NCI-H1092 (cell line): ENCODE data around the gene RLIM.
"Not testable (repeated sequence)": the region's sequence is repeated elsewhere in the genome, so short reads cannot be mapped to it uniquely, and the experiment has no call there.

Experiments
- DNase-seq: peaks from one replicate; lab custom pipeline; 2025; lab: John Stamatoyannopoulos, UW

RLIM gene

GRCh38 chrX:74614093-74614909, at the start of gene RLIM:
Gene RLIM (minus strand): TSS chrX:74614624. CDS start chrX:74595977, 18,647 bp downstream.
- DNase-seq, result peak; percentile 96

DNA sequence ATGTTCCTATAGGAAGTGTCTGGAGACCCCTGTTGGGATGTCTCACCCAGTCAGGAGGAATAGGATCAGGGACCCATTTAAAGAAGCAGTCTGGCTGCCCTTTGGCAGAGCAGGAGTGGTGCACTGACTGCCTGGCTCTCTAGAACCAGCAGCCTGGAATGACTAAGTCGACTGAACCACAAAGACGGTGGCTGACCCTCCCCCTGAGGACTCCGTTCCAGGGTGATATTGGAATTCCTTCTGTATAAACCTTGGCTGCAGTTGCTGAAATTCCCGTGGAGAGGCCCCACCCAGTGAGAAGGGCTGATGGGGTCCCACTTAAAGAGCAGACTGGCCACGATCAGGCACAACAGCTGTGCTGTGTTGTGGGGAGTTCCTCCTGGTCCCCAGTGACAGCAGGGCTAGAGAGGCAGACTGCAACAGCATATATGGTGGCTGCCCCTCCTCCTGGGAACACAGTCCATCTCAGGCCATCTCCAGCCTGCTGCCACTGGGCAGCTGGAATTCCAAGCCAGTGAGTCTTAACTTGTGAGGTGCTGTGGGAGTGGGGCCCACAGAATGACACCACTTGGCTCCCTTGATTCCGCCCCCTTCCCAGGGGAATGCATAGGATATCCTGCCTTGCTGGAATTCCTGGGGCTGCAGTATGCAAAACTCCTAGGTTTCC, 41.8 kb upstream of the RLIM start:
- no peak for DNase-seq

DNA sequence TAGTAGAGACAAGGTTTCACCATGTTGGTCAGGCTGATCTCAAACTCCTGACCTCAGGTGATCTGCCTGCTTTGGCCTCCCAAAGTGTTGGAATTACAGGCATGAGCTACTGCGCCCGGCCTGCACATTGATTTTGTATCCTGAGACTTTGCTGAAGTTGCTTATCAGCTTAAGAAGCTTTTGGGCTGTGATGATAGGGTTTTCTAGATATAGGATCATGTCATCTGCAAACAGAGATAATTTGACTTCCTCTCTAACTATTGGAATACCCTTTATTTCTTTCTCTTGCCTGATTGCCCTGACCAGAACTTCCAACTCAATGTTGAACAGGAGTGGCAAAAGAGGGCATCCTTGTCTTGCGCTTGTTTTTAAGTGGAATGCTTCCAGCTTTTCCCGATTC, 40.5 kb upstream of the RLIM start:
- not testable (repeated sequence) for DNase-seq

- no peak for DNase-seq
Measured at GRCh38 chrX:74636749-74637314, 22.4 kb upstream of the RLIM start.

DNA sequence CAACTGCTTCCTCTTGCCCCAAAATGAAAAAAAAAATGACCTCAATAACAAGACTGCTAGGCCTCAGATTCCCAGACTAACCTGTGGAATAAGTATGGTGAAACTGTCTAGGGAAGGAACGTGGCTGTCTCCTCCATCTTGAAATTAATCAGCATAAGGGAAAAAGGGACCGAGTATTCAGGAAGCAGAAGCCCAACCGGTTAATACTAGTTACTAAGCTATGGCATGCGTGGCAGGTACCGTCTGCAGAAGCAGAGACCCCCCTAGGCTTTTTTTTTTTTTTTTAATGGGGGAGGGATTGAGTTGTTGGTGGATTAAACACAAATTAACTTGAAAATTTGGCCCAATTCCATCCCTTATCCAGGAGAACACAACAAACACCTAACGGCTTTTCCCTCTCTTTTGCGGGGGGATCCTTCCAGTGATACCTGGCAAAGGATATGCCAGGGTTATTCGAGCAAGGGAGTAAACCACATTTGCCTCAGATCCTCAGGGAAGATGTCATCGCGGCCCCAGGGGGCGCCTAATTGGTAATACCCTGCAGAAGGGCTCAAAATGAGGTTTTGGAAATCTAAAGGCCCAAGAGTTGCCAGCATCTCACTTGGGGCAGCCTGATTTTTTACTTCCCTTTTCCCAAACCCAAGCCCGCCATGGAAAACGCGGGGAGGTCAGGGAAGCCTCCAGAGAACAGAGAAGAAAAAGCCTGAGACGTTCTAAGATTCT, 893 bp downstream of the RLIM start:
- DNase-seq, result peak; percentile 15

DNA sequence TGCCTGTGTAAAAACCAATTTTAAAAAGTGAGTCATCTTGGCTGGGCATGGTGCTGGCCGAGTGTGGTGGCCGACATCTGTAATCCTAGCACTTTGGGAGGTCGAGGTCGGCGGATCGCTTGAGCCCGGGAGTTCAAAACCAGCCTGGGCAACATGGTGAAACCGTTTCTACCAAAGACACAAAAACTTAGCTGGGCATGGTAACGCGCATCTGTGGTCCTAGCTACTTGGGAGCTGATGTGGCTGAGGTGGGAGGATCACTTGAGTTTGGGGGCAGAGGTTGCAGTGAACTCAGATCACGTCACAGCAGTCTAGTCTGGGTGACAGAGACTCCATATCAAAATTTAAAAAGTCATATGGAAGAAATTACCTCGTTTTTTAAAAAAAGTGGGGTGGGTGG, 7.6 kb downstream of the RLIM start:
- DNase-seq, result no peak

DNA sequence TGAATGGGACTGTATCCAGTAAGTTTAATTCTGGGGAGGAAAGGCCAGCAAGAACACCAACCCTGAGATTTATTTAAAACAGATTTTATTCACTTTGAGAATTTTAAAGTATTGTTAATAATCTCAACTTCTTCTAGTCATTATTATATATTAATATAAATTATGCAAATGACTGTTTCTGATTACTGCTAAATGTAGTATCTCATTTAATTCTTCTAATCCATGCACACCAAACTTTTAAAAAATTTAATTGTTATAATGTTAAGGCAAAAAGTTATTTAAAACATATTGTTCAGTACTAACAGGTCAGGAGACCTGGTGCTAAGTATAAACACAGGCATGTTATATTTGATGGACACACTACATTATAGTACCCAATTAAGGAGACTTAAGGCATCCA, 8.1 kb downstream of the RLIM start:
- DNase-seq, result no peak

- DNase-seq, result no peak
Measured at GRCh38 chrX:74603040-74603439, 11.4 kb downstream of the RLIM start.

DNA sequence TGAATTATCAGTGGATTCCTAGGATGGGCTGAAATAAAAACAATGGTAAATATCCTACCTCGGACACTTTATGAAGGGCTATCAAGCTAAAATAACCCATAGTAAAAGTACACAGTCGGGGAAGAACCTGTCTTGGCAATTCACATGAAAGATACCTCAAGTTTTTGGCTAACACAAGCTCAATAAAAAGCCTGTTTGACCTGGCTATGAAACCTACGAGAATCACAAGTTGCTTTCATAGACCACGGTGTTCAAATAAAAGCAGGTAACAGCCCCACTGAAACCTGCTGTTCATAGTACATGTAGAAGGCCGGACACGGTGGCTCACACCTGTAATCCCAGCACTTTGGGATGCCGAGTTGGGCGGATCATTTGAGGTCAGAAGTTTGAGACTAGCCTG, 12.3 kb downstream of the RLIM start:
- no peak for DNase-seq

DNA sequence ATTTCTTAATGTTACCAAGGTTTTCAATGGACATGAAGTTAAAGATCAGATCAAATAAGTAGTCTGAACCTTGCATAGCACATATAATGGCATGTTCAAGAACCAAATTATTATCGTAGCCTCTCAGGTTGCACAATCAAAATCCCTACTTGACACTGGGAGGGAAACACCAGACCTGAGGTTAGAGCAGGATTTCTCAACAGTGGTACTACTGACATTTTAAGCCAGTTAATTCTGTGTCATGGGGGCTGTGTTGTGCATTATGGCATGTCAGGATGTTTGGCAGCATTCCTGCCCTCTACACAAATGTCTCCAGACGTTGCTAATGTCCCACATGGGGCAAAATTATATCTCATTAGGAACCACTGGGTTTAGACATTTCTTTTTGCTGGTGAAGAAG, 20.8 kb downstream of the RLIM start:
- no peak for DNase-seq

DNA sequence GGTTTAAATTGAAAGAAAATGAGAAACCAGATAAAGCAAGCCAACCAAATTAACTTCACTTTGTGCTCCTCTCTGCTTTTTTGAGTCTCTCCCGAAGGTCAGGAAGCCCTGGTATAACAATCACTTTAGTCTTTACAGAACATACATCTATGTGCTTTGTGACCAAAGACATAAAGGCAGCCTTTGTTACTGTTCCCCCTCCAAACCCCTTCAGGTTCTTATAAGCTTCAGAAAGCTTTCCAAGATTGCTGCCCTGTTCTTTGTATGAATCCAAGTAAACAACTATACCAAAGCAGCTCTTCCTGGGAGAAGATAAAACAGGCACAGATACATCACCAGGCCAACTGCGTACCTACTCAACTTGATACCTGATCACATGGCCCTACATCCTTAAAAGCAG, 28.7 kb downstream of the RLIM start:
- DNase-seq, result no peak

- DNase-seq, result no peak
Measured at GRCh38 chrX:74579597-74580198, 34.7 kb downstream of the RLIM start.

GRCh38 chrX:74578137-74578536, 36.3 kb downstream of the RLIM start:
- DNase-seq, result no peak

DNA sequence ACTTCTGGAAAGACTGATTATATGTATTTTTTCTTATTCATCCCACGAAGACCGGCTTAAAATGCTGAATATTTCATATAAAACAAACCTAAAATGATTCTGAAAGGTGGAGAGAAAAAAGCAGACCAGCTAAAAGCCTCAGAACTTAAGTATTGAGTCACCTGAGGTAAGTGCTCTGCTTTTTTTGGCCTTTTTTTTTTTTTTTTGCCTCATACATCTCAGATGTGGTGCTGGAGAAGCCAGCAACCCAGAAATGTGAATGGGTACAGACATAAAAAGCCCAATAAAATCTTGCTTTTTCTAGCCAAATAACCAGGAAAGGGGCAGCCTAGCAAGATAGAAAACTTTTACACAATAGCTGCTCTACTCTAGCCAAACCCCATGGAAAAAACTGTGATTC, 57.0 kb downstream of the RLIM start:
- DNase-seq, result no peak

DNA sequence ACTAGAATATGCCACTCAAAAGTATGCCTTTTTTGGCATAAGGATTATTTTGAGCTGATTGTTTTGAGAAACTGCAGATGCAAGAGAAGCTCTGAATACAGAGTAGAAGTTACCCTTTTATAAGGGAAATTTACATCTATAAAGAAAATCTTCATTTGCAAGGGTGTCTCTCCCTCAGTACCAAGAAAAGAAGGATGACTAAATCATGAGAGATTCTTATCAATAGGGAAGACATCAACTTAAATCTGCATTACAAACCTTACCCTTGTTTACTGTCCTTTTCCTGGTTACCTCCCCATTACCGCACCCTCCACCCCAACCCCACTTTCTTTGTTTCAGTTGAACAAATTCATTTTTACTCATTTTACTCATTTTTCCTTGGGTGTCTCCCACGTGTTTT, 62.5 kb downstream of the RLIM start:
- no peak for DNase-seq

- DNase-seq, result peak; percentile 54
Measured at GRCh38 chrX:74550295-74550802, 64.1 kb downstream of the RLIM start.

GRCh38 chrX:74546984-74547383, 67.4 kb downstream of the RLIM start:
- DNase-seq, result no peak

- DNase-seq, result no peak
Measured at GRCh38 chrX:74545880-74546523, 68.4 kb downstream of the RLIM start.

- DNase-seq, result no peak
Measured at GRCh38 chrX:74540635-74541249, 73.7 kb downstream of the RLIM start.

DNA sequence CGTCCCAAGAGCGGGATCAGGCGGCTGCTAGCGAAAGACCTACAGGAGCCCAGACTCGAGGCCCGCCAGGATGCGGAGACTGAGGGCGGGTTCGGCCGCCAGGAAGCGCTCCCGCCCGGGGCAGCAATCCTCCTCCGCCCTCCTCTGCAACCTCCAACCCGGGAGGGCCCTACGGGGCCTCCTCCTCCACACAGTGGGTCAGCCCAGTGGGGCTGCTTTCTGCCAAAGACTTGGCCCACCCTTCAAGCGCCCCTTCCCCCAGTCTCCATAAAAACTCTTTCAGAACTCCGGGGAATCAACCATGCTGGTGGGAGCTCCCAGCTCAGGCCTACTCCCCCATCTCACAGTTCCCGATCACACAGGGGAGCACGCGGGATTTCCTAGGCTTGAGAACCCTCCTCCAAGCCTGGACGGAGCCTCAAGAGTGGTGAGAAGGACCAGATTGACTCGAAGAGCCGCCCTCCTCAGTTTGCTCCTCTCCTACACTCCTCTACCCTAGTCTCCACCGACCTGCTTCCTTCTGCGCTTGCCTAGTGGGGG, 77.5 kb downstream of the RLIM start:
- DNase-seq, result no peak
